GM21717 (cell line): Measurements from ENCODE around the gene PEX10.

ENCODE experiments used
- ATAC-seq: cut with Tn5 transposase; IDR thresholded peaks from one replicate; pipeline ENCODE4 v1.9.1; 2021; ENCODE audit warnings: mild to moderate bottlenecking, moderate library complexity; ENCODE audit not compliant: unreplicated experiment

PEX10 gene

GRCh38 chr1:2406451-2407041, 5.8 kb downstream of the PEX10 start:
- no peak for ATAC-seq

- ATAC-seq, result no peak
These were observed 6.6 kb downstream of the PEX10 start for GRCh38 chr1:2405588-2406295.

DNA sequence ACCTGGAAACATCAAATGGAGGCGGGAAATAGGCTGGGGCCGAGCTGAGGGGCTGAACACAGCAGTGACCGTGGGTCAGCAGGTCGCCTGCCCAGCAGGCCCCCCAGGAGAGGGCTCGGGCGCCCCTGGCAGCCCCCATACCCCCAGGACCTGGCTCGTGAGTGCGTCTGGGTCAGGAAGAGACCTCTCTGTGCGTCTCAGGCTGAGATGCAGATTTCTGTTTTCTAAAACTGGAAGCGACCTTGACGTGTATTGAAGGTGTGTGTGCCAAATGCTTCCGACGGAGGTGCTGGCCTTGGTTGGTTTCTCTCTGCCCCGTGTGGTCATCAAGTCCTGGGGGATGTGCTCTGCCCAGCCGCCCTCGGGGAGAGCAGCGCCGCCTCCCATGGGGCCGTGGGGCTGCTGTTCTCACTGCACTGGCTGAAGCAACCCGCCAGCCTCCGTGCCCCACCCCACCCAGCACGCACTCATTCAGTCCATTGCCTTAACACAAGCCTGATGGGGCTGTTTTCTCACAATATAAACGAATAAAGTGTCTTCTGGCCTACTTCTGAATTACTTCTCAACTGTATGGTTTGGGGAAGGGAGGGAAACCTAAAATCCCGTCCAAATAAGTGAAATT, 7.4 kb downstream of the PEX10 start:
- ATAC-seq, result no peak

DNA sequence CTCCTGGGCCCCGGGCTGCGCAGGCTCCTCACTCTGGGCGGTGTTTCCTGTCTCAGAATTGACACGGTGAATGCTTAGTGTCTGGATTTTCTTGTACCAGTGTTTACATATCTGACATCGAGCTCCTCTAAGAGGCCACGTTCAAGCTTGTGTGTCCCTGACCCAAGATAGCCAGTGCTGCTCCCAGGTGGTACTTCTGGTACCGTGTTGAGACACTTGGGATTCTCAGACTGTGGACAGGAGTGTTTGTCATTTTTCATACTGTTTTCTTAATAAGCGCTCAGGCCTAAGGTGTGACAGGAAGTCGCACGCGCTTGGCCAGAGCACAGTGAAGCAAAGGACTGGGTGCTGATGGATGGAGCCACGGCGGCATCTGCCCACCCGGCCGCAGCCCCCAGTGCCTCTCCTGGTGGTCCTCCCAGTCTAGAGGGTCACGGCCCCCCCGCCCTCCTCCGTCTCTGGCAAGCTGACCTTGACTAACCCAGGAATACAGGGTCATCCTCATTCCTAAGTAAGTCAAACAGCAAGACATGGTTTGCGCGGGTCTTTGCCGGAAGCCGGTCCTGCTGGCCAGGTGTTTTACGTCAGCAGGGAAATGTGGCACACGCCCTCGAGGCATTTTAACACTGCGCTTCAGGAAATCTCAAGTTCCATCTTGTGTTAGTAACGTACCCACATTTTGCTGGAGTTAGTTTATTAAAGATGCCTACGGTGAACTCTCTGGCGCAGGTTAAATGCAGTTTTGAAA, 8.0 kb downstream of the PEX10 start:
- no peak for ATAC-seq

DNA sequence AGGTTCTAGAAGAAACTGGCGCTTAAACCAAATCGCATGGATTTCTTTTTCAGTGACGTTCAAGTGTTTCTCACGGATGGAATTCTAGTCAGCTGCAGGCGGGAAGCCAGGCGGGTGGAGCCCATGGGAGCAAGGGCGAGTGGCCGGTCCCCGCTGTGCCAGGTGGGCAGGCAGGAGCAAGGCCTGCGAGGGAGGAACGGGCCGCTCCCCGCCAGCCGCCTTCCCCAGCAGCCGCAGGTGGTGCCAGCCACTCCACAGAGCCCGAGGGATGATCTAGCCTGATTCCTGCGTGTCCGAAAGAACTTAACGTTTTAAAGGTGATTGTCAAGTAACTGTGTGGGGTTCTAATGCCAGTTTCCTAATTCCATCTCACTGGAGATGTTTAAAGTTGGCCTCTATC, 9.1 kb downstream of the PEX10 start:
- no peak for ATAC-seq

- no peak for ATAC-seq
These were observed 9.9 kb downstream of the PEX10 start for GRCh38 chr1:2402420-2402819.

- ATAC-seq, result no peak
These were observed 11.3 kb downstream of the PEX10 start for GRCh38 chr1:2400950-2401649.

GRCh38 chr1:2400576-2400909, 11.8 kb downstream of the PEX10 start:
- no peak for ATAC-seq

GRCh38 chr1:2399890-2400575, 12.3 kb downstream of the PEX10 start:
- no peak for ATAC-seq

DNA sequence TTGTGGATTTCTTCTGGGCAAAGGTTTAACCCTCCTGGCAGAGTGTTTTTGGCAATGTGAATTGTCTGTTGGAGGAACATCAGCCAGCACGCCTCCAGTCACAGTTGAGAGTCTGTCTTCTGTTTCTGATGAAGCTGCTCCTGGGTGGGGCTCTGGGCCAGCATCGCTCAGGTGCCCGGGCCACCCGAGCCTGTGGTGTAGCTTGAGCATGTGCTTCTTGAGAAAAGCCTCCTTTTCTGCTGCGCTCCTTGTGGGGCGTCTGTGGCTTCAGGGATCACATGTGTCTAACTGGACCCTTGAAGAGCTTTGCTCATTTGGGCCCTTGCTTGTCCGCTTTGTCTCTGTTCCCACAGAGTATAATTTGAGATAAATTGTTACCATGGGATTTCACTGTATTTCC, 13.5 kb downstream of the PEX10 start:
- ATAC-seq, result no peak

- no peak for ATAC-seq
These were observed 15.2 kb downstream of the PEX10 start for GRCh38 chr1:2397007-2397679.

DNA sequence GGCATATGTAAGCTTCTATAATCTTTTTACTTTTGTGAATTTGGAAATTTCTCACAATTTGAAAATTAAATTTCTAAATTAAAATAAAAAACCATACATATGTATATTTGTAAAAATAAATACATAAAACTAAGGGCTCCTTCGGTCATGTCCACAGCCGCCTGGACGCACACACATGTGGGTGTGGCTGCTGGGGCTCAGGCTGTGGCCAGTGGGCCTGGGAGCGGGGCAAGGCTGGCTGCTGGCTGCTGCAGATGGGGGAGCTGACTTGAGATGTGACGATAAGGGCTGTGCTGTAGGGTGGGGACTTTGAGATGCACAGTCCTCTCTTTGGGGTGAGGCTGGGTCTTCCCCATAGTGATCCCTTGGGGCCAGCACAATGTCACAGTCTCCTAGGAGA, 15.9 kb downstream of the PEX10 start:
- ATAC-seq, result no peak

- ATAC-seq, result no peak
These were observed 16.3 kb downstream of the PEX10 start for GRCh38 chr1:2396059-2396458.

GRCh38 chr1:2395245-2395644, 17.1 kb downstream of the PEX10 start:
- no peak for ATAC-seq

- ATAC-seq, result no peak
These were observed 17.6 kb downstream of the PEX10 start for GRCh38 chr1:2394761-2395160.

DNA sequence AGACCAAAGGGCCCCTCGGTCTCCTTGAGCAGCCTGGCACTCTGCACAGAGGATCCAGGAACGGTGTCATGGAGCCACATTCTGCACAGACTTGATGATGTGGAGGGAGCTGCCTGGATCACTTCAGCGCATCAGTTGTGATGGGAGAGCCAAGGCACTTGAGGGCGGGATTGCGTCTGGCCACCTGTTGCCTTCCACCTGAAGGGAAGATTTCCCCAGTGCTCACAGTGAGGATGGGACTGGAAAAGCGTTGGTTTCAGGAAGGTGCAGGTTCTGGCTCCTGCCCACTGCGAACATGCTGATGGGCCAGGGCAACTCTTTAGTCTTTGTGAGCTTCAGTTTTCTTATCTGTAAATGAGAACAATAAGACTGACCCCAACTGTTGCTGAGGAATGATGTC, 18.1 kb downstream of the PEX10 start:
- ATAC-seq, result no peak

DNA sequence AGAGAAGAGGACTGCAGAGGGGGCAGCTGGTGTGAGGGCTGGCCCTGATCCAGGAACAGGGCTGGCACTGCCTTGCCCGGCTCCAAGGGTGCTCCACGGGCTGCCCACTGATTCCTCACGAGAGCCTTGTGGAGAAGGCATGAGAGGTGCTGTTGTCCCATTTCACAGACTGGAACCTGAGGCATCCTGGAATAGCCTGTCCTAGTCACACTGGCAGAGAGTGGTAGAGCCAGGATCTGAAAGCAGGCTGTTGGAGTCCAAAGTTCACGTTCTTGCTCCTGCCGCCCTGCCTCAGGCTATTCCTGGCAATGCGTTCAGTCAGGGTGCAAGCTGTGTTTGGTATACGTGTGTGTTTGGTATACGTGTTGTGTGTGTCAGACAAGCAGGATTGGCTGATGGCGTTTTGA, 18.9 kb downstream of the PEX10 start:
- ATAC-seq, result no peak

DNA sequence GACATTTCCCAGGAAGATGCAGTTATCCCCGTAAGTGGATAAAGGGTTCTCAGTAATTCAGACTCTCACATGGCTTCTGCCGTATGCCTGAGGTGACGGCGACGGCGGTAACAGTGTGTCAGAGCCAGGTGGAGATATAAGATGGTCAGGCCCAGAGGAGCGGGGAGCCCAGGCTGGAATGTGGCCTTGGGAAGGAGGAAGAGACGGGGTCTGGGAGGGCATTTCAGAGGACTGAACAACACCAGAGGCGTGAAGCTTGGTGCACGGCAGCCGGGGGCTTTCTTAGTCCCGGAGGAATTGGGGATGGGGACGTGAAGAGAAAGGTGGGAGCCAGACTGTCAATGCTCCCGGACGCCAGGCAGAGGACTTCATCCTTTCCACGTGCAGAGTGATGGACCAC, 19.7 kb downstream of the PEX10 start:
- ATAC-seq, result no peak

DNA sequence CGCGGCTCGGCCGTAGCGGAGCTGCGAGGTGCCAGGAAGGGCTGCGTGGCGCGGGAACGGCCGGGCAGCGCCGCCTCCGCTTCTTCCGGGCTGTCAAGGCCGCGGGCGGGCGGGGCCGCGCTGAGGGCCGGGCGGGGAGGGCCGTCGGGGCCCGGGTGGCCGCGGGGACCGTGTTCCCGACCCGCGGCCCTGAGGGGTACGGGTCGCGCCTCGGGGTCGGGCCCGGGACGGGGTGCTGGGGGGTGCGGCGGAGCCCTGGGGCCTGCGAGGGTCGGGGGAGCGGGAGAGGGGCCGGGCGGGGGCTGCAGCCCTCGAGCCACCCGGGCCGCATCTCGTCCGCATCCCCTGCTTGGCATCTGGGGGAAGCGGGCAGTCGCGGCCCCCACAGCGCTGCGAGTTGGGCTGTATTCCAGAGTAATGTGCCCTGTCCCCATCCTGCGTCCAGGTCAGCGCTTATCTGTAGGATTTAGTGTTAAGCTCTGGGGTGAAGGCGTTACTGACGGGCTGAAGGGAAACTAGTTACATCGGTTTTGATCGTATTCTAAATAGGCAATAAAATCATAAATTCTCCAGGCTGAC, 20.3 kb downstream of the PEX10 start:
- peak; percentile 5 for ATAC-seq
